Activated T-helper 9 cell treated with anti-CD3 and anti-CD28 coated beads, Interleukin-2, amount 50 U/mL, for 16 hours (primary cell): ENCODE data around the gene MRPL14.

Source experiments
- DNase-seq: peaks from one replicate; pipeline ENCODE4 v3.0.0-alpha.2; 2020; ENCODE audit warnings: low read depth

The MRPL14 gene

GRCh38 chr6:44127186-44128019 is at the start of gene MRPL14, which contains the start of gene TMEM63B:
Gene MRPL14, minus strand, starts transcription at chr6:44127452. Its CDS starts 10,841 bp downstream, at chr6:44116611.
Gene TMEM63B, plus strand, starts transcription at chr6:44127554. Its CDS starts 7,031 bp downstream, at chr6:44134585.
- DNase-seq, result peak; percentile 89

GRCh38 chr6:44176130-44176761 is 49.0 kb upstream of the MRPL14 start:
- no peak for DNase-seq

- DNase-seq, result peak; percentile 56
Measured at GRCh38 chr6:44172731-44173500, 45.7 kb upstream of the MRPL14 start.

- DNase-seq, result no peak
Measured at GRCh38 chr6:44171899-44172546, 44.8 kb upstream of the MRPL14 start.

GRCh38 chr6:44169886-44170570 is 42.8 kb upstream of the MRPL14 start:
- no peak for DNase-seq

GRCh38 chr6:44169154-44169553 is 41.9 kb upstream of the MRPL14 start:
- DNase-seq, result no peak

- DNase-seq, result no peak
Measured at GRCh38 chr6:44167567-44167966, 40.3 kb upstream of the MRPL14 start.

GRCh38 chr6:44166591-44167184 is 39.4 kb upstream of the MRPL14 start:
- no peak for DNase-seq

GRCh38 chr6:44166116-44166515 is 38.9 kb upstream of the MRPL14 start:
- no peak for DNase-seq

- no peak for DNase-seq
Measured at GRCh38 chr6:44162876-44163625, 35.8 kb upstream of the MRPL14 start.

GRCh38 chr6:44161997-44162338 is 34.7 kb upstream of the MRPL14 start:
- DNase-seq, result no peak

GRCh38 chr6:44158770-44159228 is 31.5 kb upstream of the MRPL14 start, which contains the start of gene CAPN11:
Gene CAPN11, plus strand, starts transcription at chr6:44158820. Its CDS starts 29 bp downstream, at chr6:44158849.
- DNase-seq, result no peak

- DNase-seq, result no peak
Measured at GRCh38 chr6:44157152-44157521, 29.9 kb upstream of the MRPL14 start.

- no peak for DNase-seq
Measured at GRCh38 chr6:44156494-44157151, 29.4 kb upstream of the MRPL14 start.

- no peak for DNase-seq
Measured at GRCh38 chr6:44154067-44154466, 26.8 kb upstream of the MRPL14 start.

GRCh38 chr6:44152533-44152932 is 25.3 kb upstream of the MRPL14 start:
- DNase-seq, result no peak

GRCh38 chr6:44152109-44152461 is 24.8 kb upstream of the MRPL14 start:
- no peak for DNase-seq

GRCh38 chr6:44151348-44152108 is 24.3 kb upstream of the MRPL14 start:
- DNase-seq, result peak; percentile 69

- DNase-seq, result no peak
Measured at GRCh38 chr6:44150317-44150917, 23.2 kb upstream of the MRPL14 start.
